WTC11 (cell line): ENCODE measurements around the gene MIDN.

ENCODE experiments used
- ATF6 ChIP-seq: sonication (generic); formaldehyde crosslinking; IDR thresholded peaks from 2 replicates; pipeline ENCODE4 v1.8.1; 2023; ENCODE audit warnings: mild to moderate bottlenecking, missing genetic modification reagents
- ZBTB21 ChIP-seq: sonication (generic); formaldehyde crosslinking; IDR thresholded peaks from 2 replicates; pipeline ENCODE4 v1.8.1; 2023; ENCODE audit warnings: mild to moderate bottlenecking, missing genetic modification reagents, borderline replicate concordance
- ZBTB43 ChIP-seq: sonication (generic); formaldehyde crosslinking; IDR thresholded peaks from 2 replicates; pipeline ENCODE4 v1.8.1; 2023; ENCODE audit warnings: mild to moderate bottlenecking, missing genetic modification reagents
- ZNF416 ChIP-seq: fragments of 250-450 bp; sonication (Bioruptor Pico); IDR thresholded peaks from 2 replicates; pipeline ENCODE4 v1.9.0; 2021; ENCODE audit warnings: mild to moderate bottlenecking, inconsistent platforms
- TF ChIP-seq, protein P1 (sequence below): fragments of 200-600 bp; IDR thresholded peaks from 2 replicates; pipeline ENCODE4 v1.8.0; 2022; ENCODE audit warnings: antibody characterized with exemption

DNA sequence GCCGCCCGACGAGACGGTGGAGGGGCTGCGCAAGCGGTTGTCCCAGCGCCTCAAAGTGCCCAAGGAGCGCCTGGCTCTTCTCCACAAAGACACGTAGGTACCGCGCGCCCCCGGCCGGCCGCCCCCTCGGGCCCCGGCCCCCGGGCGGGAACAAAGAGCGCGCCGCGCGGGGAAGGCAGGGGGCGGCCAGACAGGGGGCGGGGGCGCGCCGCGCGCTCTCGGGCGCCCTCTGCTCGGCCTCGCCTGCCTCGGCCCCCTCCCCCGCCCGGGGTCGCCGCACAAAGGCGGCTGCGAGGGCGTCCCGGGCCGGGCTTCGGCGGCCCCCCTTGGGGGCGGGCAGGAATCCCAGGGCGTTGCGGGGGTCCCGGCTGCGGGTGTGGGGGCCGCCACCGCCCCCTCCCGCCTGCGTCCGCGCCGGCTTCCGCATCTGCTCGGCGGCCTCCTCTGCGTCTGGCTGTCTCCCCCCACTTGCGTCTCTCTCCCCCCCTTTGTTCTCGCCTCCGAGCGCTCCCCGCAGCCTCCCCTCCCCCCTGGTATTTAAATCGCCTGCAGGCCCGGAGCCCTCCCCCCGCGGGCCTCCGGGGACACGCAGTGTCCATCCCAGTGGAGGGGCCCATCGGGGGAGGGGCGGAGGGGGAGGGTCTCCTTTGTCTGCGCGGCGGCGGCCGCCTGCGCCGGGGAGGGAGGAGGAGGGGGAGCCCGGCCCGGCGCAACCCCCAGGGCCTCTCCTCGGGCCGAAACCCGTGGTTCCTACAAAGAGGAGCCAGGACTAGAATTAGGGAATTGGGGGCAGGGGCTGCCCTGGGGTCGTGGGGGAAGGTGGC is 2.3 kb downstream of the MIDN start:
- TF ChIP-seq, protein P1, sequence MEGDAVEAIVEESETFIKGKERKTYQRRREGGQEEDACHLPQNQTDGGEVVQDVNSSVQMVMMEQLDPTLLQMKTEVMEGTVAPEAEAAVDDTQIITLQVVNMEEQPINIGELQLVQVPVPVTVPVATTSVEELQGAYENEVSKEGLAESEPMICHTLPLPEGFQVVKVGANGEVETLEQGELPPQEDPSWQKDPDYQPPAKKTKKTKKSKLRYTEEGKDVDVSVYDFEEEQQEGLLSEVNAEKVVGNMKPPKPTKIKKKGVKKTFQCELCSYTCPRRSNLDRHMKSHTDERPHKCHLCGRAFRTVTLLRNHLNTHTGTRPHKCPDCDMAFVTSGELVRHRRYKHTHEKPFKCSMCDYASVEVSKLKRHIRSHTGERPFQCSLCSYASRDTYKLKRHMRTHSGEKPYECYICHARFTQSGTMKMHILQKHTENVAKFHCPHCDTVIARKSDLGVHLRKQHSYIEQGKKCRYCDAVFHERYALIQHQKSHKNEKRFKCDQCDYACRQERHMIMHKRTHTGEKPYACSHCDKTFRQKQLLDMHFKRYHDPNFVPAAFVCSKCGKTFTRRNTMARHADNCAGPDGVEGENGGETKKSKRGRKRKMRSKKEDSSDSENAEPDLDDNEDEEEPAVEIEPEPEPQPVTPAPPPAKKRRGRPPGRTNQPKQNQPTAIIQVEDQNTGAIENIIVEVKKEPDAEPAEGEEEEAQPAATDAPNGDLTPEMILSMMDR, result no peak
- TF ChIP-seq ATF6 (CRISPR knock-in tag) (no peak), ZBTB43 (CRISPR knock-in tag) (no peak), ZBTB21 (CRISPR knock-in tag) (no peak), ZNF416 (CRISPR knock-in tag) (no peak)
